GM19238 (cell line): Measurements from ENCODE around the gene ZDHHC7.
"Not testable (repeated sequence)": the region's sequence is repeated elsewhere in the genome, so short reads cannot be mapped to it uniquely, and the experiment has no call there.

Source experiments
- DNase-seq: peaks from one replicate; pipeline ENCODE4 v3.0.0; 2011; ENCODE audit warnings: low spot score; ENCODE audit not compliant: insufficient read length

The ZDHHC7 gene

DNA sequence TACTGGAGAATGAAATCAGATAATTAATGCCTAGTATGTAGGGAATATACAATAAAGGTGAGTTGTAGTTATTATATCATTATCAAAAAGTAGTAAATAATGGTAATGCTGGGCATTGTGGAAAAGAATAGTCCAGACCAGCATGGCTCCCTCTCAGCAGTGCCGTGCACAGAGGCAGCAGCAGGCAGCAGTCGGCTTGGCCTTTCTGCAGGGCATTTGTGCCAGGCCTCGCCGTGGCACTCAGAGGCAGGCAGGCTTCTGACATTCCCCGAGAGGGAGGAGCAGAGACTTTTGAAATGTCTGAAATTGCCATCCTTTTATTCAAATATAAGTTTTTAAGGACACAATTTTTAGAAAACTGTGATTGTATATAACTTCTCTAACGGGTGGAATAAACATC, 31.3 kb upstream of the ZDHHC7 start:
- no peak for DNase-seq

DNA sequence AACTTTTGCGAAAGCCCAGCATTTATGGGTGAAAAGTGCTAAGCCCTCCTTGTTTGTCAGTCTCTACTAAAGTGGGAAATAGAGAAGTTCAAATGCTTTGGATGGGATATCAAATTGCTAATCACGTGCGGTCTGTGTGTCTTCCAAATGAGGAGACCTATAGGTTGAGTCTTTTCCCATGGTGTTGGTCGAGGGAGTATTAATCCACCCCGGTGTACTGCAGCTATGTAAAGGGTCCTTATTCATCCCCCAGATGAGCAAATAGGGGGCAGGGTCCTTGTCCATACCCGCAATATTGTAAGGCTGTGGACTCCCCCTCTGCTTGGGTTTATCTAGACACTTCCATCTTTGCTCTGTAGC, 30.8 kb upstream of the ZDHHC7 start:
- DNase-seq: no peak

DNA sequence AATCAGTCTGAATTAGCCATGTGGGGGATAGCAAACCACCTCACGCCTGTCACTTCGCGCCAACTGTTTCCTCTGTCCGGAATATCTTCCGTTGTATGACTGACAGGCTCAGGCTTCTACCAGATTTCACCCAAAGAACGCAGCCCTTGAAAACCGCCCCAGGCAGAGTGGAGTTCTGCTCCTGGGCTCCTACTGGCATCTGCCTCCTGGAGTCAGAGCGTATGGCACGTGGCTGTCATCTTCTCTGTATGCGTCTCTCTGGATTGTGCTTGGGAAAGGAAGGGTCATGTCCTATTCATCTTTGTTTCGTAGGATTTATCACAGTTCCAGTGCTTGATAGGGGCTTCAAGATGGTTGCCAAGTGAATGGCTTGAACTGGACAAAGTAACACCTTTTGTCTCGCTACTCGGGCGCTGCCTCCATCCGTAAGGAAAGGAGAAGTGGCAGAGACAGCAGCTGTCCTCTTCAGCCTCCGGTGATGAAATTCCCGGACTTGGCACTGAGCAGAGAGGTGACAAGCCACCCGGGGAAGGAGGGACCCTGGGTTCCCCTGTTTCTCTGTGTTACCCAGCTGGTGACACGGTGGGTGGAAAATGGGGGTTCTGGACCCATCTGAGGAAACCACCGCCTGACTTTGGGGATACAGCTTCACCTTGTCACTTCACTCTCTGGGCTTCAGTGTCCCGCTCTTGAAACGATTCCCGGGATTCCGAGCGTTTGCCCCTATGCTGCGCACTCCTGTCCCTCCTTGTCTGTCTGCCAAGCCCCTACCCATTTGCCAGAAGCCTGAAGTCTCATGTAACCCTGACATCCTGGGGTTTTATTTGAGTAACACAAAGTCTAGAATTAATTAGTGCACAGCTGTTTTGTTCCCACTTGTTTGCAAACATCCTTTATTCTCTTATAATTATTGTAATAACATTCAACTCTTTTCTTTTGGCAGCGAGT, 30.2 kb upstream of the ZDHHC7 start:
- DNase-seq: no peak

DNA sequence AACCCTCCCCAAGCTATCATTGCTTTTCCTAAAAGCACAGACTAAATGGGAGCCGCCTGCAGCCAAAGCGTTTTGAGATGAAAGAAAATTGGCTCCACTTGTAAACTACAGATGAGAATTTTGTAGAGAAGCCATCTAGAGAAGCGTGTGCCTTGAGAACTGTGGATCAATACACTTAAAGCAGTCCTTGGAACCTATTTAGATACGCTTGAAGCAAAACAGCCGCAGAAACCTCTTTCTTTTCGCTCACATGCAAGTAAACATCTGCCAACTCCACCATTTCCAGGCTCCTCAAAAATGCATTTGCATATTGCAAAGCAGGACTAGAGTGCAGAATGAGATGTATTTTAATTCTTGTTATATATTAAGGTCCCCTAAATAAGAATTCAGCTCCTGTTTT, 29.4 kb upstream of the ZDHHC7 start:
- no peak for DNase-seq

DNA sequence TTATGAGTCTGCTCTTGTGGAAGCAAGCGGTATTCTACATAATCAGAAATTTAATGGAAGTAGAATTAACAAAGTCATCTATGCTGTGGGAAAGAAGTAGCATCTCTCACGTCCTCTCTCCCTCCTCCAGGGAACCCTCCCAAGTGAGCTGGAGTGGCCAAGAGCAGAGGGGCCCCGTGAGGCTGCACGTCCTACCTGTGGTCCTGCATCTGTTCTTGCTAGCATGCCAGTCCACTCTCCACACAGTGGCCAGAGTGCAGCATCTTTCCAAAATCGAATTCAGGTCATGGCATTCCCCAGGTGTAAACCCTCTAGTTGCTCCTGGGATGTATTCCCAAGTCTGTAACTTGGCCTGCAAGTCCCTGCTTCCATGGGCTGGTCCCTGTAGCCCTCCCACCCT, 26.4 kb upstream of the ZDHHC7 start:
- DNase-seq: no peak

DNA sequence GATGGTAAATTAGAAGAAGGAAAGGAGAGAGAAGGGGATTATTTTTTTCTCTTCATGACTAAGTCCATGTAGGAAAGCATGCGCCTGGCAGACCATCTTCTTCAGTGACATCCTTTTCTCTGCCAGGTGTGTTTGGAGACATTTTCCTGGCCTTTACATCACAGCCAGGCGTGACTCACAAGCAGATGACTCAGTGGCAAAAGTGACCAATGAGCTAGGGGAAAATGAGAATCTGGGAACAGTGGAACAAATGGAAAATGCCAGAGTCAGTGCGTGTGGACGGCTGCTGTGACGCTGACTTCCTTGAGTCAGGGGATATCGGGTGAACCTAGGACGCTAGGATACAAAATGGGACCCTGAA, 25.7 kb upstream of the ZDHHC7 start:
- DNase-seq: no peak

DNA sequence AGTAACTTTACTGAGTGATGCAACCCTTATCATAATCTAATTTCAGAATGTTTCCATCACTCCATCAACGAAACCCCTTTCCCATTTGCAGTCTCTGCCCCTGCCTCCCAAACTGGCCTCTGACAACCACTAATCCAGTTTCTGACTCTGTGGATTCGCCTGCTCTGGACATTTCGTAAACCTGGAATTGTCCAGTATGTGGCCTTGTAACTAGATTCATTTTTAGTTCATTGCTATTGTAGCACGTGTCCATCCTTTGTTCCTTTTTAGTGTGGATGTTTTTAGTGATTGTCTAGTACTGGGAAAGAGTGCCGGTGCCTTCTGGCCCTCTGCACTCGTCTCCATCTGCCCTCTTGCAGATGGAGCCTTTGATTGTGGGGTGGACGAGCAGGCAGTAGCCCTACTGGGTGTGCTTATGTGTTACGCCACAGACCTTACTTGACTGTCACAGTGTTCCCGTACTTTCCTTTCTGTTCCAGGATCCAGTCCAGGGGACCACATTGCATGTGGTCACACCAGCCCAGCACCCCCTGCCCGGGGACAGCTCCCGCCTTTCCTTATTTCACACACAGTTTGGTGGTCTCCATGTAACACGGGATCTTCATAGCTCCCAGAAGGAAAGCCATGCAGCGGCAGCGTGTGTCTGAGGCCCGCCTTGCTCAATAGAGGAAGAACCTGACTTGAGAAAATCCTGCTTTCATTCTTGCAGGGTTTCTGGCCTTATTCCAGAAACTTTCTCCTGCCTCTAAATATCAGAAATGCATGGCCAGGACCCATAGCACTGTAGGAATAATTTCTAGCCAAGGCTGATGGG, 25.1 kb upstream of the ZDHHC7 start:
- no peak for DNase-seq

DNA sequence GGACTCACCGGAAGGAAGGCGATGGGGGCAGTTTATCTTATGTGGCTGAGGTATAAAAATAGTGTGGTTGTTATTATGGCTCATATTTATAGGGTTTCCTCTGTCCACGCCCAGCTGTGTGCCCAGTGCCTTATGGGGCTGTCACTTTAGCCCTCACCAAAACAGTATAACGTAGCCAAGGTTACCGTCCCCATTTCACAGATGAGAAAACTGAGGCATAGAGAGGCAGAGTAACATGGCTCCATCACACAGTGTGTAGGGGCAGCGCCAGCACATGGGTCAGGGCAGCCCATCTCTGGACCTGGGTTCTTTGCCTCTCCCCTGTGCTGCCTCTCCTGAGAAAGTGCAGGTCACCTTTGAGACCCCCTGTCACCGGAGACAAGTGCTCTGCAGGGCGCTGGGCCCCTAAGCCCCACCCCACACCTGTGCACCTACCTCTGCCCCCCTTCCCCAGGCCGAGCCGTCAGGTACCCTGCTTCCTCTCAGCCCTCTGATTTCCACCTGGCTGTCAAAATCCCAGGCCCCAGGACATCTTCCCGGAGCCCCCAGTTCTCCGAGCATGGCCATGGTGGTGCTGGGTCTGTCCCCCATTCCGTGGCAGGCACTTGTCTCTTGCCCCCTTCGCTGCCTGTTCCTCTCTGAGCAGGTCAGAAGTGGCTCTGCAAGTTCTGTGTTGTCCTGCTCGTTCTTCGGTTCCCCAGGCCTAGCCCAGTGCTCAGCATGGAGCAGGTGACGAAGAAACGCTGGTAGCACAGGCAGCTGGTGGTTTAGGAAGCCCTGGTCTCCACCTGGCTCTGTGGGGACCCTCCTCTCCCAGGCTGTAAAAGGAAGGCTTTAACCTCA, 23.5 kb upstream of the ZDHHC7 start:
- no peak for DNase-seq

DNA sequence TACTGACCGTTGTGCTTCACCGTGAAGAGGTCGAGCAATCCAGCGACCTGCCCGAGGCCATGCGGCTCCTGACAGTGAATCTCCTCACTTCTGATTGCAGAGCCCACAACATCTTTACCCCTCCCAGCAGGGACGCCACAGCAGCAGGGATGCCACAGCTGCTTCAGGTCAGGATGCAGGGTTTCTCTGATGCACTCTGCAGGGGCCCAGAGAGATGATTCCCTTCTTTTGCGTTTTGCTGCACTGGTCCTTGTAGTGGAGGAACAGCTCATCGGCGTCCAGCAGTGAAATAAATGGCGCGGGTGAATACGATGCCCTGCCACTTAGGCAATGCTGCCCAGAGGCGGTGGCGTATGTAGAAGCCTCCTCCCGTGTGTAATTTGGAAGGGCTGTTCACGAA, 21.8 kb upstream of the ZDHHC7 start:
- DNase-seq: no peak

DNA sequence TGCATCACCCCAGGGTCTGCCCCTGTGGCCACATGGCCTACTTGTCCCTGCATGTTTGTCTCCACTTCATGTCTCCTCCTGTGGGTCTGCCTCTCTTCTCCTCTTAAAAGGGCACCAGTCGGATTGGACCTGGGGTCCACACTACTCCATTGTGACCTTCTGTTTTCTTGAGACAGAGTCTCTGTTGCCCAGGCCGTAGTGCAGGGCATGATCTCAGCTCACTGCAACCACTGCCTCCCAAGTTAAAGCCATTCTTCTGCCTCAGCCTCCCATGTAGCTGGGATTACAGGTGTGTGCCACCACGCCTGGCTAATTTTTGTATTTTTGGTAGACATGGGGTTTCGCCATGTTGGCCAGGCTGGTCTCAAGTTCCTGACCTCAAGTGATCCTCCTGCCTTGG, 20.9 kb upstream of the ZDHHC7 start:
- DNase-seq: not testable (repeated sequence)

DNA sequence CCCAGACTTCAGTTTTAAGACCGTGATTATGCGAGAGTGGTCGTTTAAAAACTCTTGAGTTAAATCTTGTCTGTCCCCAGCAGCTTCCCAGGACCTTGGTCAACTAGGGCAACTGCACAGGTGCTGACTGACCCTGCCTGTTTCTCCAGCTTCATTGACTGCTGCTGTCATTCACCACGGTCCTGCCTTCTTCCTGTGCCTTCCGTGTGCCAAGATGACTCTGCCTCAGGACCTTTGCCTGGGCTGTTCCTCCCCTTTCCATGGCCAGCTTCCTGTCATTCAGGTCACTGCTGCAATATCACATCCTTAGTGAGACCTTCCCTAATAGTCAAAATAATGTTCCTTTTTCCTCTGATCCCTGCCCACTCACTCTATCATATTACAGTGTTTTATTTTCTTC, 20.1 kb upstream of the ZDHHC7 start:
- DNase-seq: no peak

DNA sequence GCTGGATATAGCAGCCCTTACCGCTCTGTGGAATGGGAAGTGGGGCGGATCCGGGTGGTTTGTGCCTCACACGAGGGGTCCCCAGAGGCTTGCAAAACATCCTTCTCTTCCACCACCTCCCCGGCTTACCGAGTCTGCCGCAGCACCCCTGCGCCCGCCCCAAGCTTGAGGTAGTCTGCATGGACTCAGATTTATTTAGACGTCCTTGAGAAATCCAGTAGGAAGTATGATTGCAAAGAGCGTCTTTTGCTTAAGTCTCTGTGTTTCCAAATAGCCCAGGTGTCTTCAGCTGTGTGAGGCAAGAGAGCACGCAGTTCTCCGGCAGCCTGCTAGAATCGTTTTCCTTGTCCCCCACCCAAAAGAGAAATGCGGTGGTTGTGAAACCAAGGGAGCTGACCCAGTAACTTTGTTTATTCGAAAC, 18.7 kb upstream of the ZDHHC7 start:
- DNase-seq: no peak

DNA sequence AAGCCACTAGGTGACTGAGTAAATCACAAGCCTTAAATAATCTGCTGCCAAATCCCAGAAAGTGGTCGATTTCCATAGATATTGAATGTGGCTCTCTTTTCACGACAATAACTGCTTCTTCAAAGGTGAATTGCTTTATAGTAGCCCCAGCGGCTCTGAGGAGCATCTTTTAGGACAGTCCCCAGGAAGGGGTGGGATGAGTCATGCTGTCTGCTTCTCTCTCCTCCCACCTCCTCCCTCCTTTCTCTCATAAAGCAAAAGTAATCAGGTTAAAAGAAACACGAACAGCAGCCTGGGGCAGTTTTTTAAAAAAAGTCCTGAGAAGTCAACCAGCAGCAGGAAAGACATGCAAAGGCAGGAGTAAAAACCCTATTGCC, 18.1 kb upstream of the ZDHHC7 start:
- peak; percentile 47 for DNase-seq

DNA sequence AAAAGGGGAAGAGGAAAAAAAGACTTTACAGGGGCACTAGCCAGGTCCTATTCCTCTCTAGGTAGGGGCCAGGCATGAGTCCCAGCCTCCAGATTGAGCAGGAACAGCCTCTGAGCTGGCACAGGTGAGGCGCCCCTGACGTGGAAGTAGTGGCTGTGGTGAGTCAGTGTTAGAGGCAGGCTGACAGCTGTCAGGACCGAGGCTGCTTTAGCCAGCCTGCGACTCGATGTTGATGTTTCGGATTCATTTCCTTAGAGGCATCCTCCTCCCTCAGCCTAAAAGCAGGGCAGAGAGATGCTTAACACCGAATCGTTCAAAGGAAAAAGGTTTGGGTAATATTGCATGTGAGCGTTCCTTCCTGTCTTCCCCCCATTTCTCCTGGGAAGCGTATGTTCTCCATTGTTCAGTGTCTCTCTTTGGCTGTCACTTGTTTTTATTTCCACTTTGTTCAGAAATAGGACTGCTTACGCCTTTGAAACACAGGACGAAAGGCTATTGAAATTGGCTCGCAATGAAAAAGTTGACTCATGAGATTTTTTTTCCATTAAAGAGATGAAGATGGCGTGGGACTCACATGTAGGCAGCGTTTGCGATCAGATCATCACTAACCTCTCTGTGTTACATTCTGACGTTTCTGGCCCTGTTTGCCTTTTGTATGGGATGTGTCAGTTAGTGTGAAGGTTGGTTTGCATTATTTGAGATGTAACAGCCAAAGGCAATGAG, 17.5 kb upstream of the ZDHHC7 start:
- peak; percentile 41 for DNase-seq

DNA sequence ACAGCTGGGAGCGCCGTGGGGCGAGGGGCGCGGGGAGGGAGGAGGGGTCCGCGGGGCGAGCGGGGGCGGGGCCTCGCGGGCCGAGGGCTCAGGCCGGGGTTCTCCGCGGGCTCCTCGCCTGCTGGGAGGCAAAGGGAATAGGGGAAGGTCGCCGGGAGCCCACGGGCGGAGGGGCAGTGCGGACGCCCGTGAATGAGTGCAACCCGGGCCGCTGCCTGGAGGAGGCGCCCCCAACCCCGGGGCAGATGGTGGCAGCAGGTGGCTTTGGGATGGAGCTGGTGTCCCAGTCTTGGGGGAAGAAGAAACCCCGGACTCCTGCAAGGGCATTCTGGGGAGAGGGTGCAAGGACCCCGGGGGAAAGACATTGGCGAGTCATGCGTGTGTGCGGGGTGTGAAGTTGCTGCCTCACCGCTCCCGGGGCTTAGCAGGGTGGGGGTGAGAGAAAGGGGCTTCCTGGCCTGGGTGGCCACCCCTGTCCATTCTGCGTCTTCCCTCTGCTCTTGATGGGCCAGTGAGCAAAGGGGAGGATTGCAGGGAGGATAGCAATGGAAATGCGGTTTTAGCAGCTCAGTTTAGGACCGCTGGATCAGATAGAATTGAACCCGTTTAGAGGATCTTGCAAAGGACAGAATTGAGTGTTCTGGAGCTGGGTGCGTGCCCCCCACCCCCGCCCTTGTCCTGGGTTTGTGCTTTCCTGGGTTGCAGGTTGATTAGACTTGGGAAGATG, 16.8 kb upstream of the ZDHHC7 start:
- DNase-seq: peak; percentile 8

DNA sequence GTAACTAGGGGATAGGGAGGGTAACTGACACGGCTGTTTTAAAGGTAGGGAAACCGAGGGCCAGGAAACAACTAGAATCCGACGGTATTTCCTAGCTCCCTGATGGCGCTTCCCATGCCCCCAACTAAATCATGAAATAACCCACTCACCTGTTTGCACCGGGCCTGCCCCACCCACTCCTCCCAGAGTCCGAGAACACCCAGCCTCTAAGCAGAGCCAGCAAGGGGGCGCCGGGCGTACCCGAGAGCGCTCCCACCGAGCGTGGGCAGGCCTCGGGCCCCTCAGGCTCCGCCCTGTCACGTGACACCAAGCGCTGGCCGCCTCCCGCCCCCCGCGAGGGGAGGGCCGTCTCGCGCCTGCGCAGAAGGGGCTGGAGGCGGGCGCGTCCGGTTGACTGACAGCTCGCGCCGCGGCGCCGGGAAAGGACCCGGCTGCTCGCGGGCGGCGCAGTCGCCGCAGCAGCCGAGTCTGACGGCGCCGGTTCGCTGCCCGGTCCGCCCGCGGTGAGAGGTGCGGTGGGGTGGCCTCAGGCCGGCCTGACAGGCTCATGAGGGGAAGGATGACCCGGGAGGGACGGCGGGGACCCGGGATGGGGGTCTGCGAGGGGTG, 16.1 kb upstream of the ZDHHC7 start, which contains the start of gene KIAA0513:
Gene KIAA0513 (plus strand): TSS at position 447 of the 609 bp plus-strand sequence. CDS start 39,277 bp downstream, outside the sequence.
- DNase-seq: peak; percentile 93

DNA sequence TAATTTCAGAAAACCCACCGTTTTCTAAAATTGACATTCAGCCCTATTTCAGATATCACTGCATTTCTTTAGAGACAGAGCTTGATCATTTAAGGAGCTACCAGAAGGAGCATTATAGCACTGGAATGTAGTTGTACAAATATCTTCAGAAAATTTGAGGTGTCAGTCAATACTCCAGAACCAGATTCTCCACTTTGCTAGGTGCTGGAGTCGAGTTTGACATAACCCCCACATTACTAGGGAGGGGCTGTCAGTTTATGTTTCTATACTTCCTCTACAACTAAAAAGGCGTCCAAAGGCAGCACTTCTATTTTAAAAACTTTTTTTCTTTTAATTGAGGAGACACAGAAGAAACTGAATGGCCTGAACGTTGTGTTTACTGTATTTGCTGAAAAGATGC, 15.4 kb upstream of the ZDHHC7 start:
- DNase-seq: no peak

DNA sequence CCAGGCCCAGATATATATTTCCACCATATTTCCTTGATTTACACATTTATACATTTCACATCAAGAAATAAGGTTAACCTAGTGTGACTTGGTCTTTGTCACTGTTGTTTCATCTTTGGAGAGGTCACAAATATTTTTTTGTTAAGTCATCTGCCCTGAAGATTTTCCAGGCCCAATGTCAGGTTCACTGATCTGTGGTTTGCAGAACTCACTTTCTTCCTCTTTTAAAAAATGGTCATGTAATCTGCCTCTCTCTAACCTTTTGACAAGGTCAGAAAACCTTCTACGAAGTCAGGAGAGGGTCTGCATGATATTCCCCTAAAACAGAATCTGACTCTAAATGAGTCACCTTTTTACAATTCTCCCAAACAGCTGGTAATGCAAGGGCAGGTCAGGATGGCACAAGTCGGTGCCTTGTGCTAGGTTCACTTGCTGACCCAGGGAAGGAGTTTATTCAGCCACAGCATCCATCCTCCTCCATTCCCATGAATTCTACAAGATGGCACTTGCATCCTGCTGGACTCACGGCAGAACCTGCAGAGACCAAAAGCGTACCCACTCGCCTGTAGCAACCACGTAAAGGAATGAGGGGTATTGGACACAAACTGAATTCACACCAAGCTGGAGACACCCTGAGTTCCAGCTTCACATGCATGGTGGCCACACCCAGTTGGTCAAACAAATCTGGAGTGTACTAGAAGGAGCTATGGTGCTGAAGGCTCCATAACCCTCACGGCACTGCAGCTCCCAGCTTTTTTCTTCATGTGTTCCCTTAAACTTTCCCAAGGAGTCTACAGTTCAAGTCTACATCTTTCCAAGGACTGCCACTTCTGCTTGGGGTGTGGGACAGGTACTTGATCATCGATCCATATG, 14.7 kb upstream of the ZDHHC7 start:
- no peak for DNase-seq
